Activated naive CD8-positive, alpha-beta T cell treated with anti-CD3 and anti-CD28 coated beads for 36 hours (primary cell): ENCODE measurements around the gene TSPAN19. TPM values are rescaled to one million over a fixed set of nuclear protein-coding genes. Genes with fewer than 3 reads are reported as not detected.

ENCODE experiments used
- DNase-seq: peaks from one replicate; pipeline ENCODE4 v3.0.0; 2021
- H3K27ac Mint-ChIP-seq: one replicate; pipeline ENCODE4 v1.8.0; 2022; ENCODE audit warnings: mild to moderate bottlenecking, moderate library complexity, mixed read lengths
- H3K27me3 Mint-ChIP-seq: one replicate; pipeline ENCODE4 v1.8.0; 2022; ENCODE audit warnings: mild to moderate bottlenecking, mixed read lengths
- H3K36me3 Mint-ChIP-seq: one replicate; pipeline ENCODE4 v1.8.0; 2021; ENCODE audit warnings: mild to moderate bottlenecking, mixed read lengths
- H3K4me1 Mint-ChIP-seq: one replicate; pipeline ENCODE4 v1.8.0; 2021; ENCODE audit warnings: mixed read lengths
- H3K4me3 Mint-ChIP-seq: one replicate; pipeline ENCODE4 v1.8.0; 2022; ENCODE audit warnings: mild to moderate bottlenecking, moderate library complexity, mixed read lengths
- H3K9me3 Mint-ChIP-seq: one replicate; pipeline ENCODE4 v1.8.0; 2022; ENCODE audit warnings: mixed read lengths
- total RNA-seq, 2 experiments: library from RNA; stranded (reverse); gene quantifications; one replicate each; pipeline ENCODE4 v1.2.3, GENCODE V29; 2021

TSPAN19 gene
- total RNA-seq, 2 experiments from 2014 or later = not detected

DNA sequence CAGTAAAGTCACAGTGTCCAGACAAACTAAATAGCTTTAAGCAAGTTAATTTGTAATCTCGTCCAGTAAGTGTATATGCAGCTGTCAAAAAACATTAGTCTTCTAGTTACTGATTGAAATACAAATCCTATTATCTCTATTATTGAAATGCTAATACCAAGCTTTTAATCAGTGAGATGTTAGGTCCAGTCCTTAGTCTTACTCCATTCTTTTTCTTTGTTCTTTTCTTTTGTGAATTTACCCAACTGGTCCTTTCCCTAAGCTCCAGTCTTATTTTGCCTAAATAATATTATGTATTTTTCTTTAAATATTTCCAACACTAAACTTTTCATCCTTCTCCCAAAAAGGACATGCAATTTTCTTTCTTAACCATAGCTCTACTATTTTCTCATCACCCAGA is 57.2 kb downstream of the TSPAN19 start:
- Mint-ChIP-seq H3K4me3 (no peak overlapping the region), H3K4me1 (no peaks in the 10 kb centered on the region), H3K9me3 (no peaks in the 10 kb centered on the region), H3K27me3 (no peaks in the 10 kb centered on the region), H3K36me3 (no peaks in the 10 kb centered on the region), H3K27ac (no peak overlapping the region)
- no peak for DNase-seq

DNA sequence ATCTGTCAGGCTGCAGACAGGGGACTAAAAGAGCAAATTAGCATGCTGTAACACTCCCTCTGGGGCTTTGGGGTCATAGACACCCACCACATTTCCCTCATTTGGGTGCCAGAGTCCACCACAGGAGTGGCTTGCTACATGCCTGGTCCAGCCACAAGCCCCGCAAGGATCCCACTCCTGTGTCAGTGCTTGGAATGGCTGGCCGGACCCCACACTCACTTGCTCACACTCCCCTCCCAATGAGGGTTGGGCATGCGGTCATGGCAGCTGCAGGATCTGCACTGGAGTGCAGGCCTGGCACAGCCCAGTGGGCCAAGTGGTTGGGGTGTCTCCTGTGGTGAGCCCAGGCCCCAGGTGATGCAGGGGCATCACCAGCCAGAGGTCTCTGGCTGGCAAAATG is 59.9 kb downstream of the TSPAN19 start:
- H3K27me3 Mint-ChIP-seq = peaks cover 3% of the 10 kb centered on the region
- no peak overlapping the region for H3K4me3 Mint-ChIP-seq

DNA sequence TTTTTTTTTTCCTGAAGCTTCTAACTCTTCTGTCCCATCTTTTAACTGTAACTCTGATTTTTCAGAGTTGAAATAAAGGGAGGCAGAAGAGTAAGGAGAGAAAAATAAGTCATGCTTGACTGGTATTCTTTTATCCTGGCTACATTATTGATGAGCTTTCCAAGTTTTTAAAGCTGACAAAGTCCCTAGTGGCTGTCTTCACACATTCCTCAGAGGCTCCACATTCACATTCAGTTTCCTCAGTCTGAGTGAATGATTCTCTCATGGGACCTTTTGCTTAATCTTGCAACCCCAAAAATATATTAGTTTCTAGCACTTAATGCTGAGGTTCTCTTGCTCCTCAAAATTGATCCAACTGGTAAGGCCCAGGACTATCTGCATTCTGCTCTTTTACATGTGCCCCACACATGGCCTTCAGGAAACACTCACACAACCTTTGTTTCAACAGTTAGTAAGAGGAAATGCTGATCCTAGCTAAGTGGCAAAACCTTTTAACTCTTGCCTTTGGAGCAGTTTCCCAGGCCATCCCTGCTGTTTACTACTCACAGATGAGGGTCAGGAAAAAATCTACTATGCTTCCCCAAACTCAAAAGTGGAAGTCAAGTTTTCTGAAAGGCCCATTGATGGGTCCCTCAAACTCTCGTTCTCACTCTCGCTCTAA is 61.8 kb downstream of the TSPAN19 start:
- Mint-ChIP-seq H3K27ac (no peak overlapping the region), H3K36me3 (no peaks in the 10 kb centered on the region), H3K27me3 (peaks cover 3% of the 10 kb centered on the region), H3K4me3 (no peak overlapping the region), H3K9me3 (no peaks in the 10 kb centered on the region), H3K4me1 (no peaks in the 10 kb centered on the region)
- DNase-seq = no peak

More for the DNA sequence above, 59.9 kb downstream of the TSPAN19 start:
- H3K9me3 Mint-ChIP-seq = no peaks in the 10 kb centered on the region
- DNase-seq = no peak
- H3K36me3 Mint-ChIP-seq = no peaks in the 10 kb centered on the region
- no peak overlapping the region for H3K27ac Mint-ChIP-seq
- no peaks in the 10 kb centered on the region for H3K4me1 Mint-ChIP-seq

DNA sequence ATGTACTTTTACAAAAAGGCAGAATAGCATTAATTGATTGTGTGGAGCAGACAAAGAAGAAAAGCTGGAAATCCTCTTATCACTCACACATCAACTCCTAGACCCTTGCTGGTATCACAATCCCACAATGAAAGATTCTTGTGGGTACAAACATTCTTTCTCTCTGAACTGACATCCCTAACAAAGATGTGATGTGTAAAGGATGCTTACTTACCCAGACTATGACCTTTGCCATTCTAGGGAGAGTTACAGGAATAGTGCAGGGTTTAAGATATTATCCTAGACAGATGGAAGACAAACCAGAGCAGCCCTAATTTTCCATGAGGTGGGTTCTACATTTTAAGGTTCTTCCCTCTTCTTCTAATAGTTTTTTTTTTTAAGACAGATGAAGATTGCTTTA is 63.1 kb downstream of the TSPAN19 start:
- Mint-ChIP-seq H3K4me1 (no peaks in the 10 kb centered on the region), H3K36me3 (no peaks in the 10 kb centered on the region), H3K9me3 (no peaks in the 10 kb centered on the region), H3K27me3 (peaks cover 3% of the 10 kb centered on the region), H3K4me3 (no peak overlapping the region), H3K27ac (no peak overlapping the region)
- no peak for DNase-seq

DNA sequence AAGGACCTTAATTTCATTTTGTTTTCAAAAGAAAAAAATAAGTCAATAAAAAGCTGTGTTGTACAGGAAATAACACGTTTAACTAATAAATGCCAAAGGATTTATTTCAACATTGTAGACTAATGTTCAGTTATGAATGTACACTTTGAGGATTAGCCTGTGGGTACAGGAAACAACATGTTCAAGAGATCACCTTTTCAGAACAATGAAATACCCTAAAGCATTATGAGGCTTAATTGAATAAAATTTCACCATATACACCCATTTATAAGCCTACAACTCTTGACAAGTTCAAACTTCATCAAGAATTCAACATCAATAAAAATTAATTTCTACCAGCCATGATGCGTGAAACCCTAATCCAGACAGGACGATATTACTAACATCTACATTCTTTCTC is 66.9 kb downstream of the TSPAN19 start:
- no peaks in the 10 kb centered on the region for H3K4me1 Mint-ChIP-seq
- DNase-seq = no peak
- peaks cover 3% of the 10 kb centered on the region for H3K27me3 Mint-ChIP-seq
- H3K4me3 Mint-ChIP-seq = no peak overlapping the region
- H3K9me3 Mint-ChIP-seq = no peaks in the 10 kb centered on the region
- no peaks in the 10 kb centered on the region for H3K36me3 Mint-ChIP-seq
- H3K27ac Mint-ChIP-seq = no peak overlapping the region

Other genes starting within 250 kb of the TSPAN19 start
- under 1 TPM; 0.14 to 0.29 TPM for gene SLC6A15, start 123.5 kb downstream of the TSPAN19 start, total RNA-seq
- not detected for gene LRRIQ1, start 74 bp upstream of the TSPAN19 start, total RNA-seq
- gene ALX1, start 243.9 kb upstream of the TSPAN19 start, total RNA-seq = not detected